ENCODE data around the gene ZNF385C. TPM values are rescaled to one million over a fixed set of nuclear protein-coding genes. Genes with fewer than 3 reads are reported as not detected.
"Not testable (repeated sequence)": the region's sequence is repeated elsewhere in the genome, so short reads cannot be mapped to it uniquely, and the experiment has no call there.

Gene ZNF385C
- total RNA-seq, 1 experiment from 2014 or later: 4.0 TPM

GRCh38 chr17:42026857-42027589 is 71.2 kb downstream of the ZNF385C start:
- no peak for TF ChIP-seq CTCF (IDR thresholded peaks at IDR 0.05; ENCODE audit: unreplicated experiment)
- DNase-seq: no peak
- no peaks in the 10 kb centered on the region for H3K27me3 Mint-ChIP-seq (ENCODE audit: unreplicated experiment)
- BruUV-seq (replicated peaks): no TSS peak
- H3K27ac Mint-ChIP-seq (ENCODE audit: unreplicated experiment): peak overlapping the region; percentile 87
- CTCF ChIA-PET: no interaction called here
- no peak overlapping the region for H3K4me3 Mint-ChIP-seq (ENCODE audit: low read depth, unreplicated experiment)
- intact Hi-C loops (cut with micrococcal nuclease; ENCODE audit: unreplicated experiment): no loop called here
- H3K9me3 Mint-ChIP-seq (ENCODE audit: low read depth, unreplicated experiment): no peaks in the 10 kb centered on the region
- peaks cover 39% of the 10 kb centered on the region for H3K36me3 Mint-ChIP-seq (ENCODE audit: insufficient read depth, unreplicated experiment)
- H3K4me1 Mint-ChIP-seq (ENCODE audit: low read depth, unreplicated experiment): peaks cover 42% of the 10 kb centered on the region

GRCh38 chr17:42025936-42026335 is 72.3 kb downstream of the ZNF385C start:
- TF ChIP-seq CTCF (IDR thresholded peaks at IDR 0.05; ENCODE audit: unreplicated experiment): no peak
- intact Hi-C loops (cut with micrococcal nuclease; ENCODE audit: unreplicated experiment): loop anchor here (1.0 to 2.0 kb wide), 2 partner anchors 59 to 90 kb away; partner anchors contain the start of gene CNP
- CTCF ChIA-PET: interaction anchor here (0.9 to 3.0 kb wide), 7 partner anchors 21 to 91 kb away, joined by 4 to 18 read pairs (median 6); partner anchors contain the start of genes CNP and DHX58

GRCh38 chr17:42025191-42025579 is 73.1 kb downstream of the ZNF385C start:
- Mint-ChIP-seq H3K36me3 (ENCODE audit: insufficient read depth, unreplicated experiment) (peaks cover 58% of the 10 kb centered on the region), H3K9me3 (ENCODE audit: low read depth, unreplicated experiment) (no peaks in the 10 kb centered on the region), H3K27ac (ENCODE audit: unreplicated experiment) (peak overlapping the region; percentile 87), H3K4me3 (ENCODE audit: low read depth, unreplicated experiment) (peak overlapping the region; percentile 38), H3K4me1 (ENCODE audit: low read depth, unreplicated experiment) (peaks cover 55% of the 10 kb centered on the region), H3K27me3 (ENCODE audit: unreplicated experiment) (no peaks in the 10 kb centered on the region)
- DNase-seq: no peak
- intact Hi-C loops (cut with micrococcal nuclease; ENCODE audit: unreplicated experiment): loop anchor here (1.0 to 2.0 kb wide), 2 partner anchors 58 to 91 kb away; partner anchors contain the start of gene CNP
- no peak for TF ChIP-seq CTCF (IDR thresholded peaks at IDR 0.05; ENCODE audit: unreplicated experiment)
- no TSS peak for BruUV-seq (replicated peaks)
- CTCF ChIA-PET: interaction anchor here (0.6 to 3.0 kb wide), 14 partner anchors 16 to 96 kb away, joined by 3 to 18 read pairs (median 5); partner anchors contain the start of genes CNP, DHX58, KAT2A and ODAD4

More at GRCh38 chr17:42025936-42026335, 72.3 kb downstream of the ZNF385C start:
- H3K27ac Mint-ChIP-seq (ENCODE audit: unreplicated experiment): peak overlapping the region; percentile 87
- H3K27me3 Mint-ChIP-seq (ENCODE audit: unreplicated experiment): no peaks in the 10 kb centered on the region
- DNase-seq: no peak
- peak overlapping the region; percentile 38 for H3K4me3 Mint-ChIP-seq (ENCODE audit: low read depth, unreplicated experiment)
- BruUV-seq (replicated peaks): no TSS peak
- peaks cover 53% of the 10 kb centered on the region for H3K4me1 Mint-ChIP-seq (ENCODE audit: low read depth, unreplicated experiment)
- H3K9me3 Mint-ChIP-seq (ENCODE audit: low read depth, unreplicated experiment): no peaks in the 10 kb centered on the region
- peaks cover 50% of the 10 kb centered on the region for H3K36me3 Mint-ChIP-seq (ENCODE audit: insufficient read depth, unreplicated experiment)

- peaks cover 3% of the 10 kb centered on the region for H3K9me3 Mint-ChIP-seq (ENCODE audit: low read depth, unreplicated experiment)
- no peak overlapping the region for H3K4me3 Mint-ChIP-seq (ENCODE audit: low read depth, unreplicated experiment)
- TF ChIP-seq CTCF (IDR thresholded peaks at IDR 0.05; ENCODE audit: unreplicated experiment): no peak
- peaks cover 66% of the 10 kb centered on the region for H3K4me1 Mint-ChIP-seq (ENCODE audit: low read depth, unreplicated experiment)
- CTCF ChIA-PET: interaction anchor here (0.7 to 3.0 kb wide), 5 partner anchors 11 to 1295 kb away, joined by 3 to 15 read pairs (median 3); no protein-coding TSS in a partner anchor
- intact Hi-C loops (cut with micrococcal nuclease; ENCODE audit: unreplicated experiment): loop anchor here (2.0 kb wide), 1 partner anchor 57 kb away; the partner anchor contains the start of gene CNP
- no TSS peak for BruUV-seq (replicated peaks)
- peaks cover 72% of the 10 kb centered on the region for H3K36me3 Mint-ChIP-seq (ENCODE audit: insufficient read depth, unreplicated experiment)
- H3K27me3 Mint-ChIP-seq (ENCODE audit: unreplicated experiment): no peaks in the 10 kb centered on the region
- peak overlapping the region; percentile 87 for H3K27ac Mint-ChIP-seq (ENCODE audit: unreplicated experiment)
- no peak for DNase-seq
Measured at GRCh38 chr17:42023524-42024349, 74.5 kb downstream of the ZNF385C start.

- Mint-ChIP-seq H3K4me3 (ENCODE audit: low read depth, unreplicated experiment) (peak overlapping the region; percentile 99), H3K27ac (ENCODE audit: unreplicated experiment) (peak overlapping the region; percentile 99), H3K36me3 (ENCODE audit: insufficient read depth, unreplicated experiment) (peaks cover 91% of the 10 kb centered on the region), H3K4me1 (ENCODE audit: low read depth, unreplicated experiment) (peaks cover 73% of the 10 kb centered on the region)
- H3K27me3 Mint-ChIP-seq (ENCODE audit: unreplicated experiment); DNase-seq; intact Hi-C loops (cut with micrococcal nuclease; ENCODE audit: unreplicated experiment); H3K9me3 Mint-ChIP-seq (ENCODE audit: low read depth, unreplicated experiment): not testable (repeated sequence)
- CTCF ChIA-PET: interaction anchor here (1.1 to 1.8 kb wide), 4 partner anchors 18 to 103 kb away, joined by 3 to 14 read pairs (median 4); partner anchors contain the start of gene ACLY
- BruUV-seq (replicated peaks): TSS peak; percentile 51
Measured at GRCh38 chr17:42020845-42021244, 77.4 kb downstream of the ZNF385C start.
